Fibroblast of peridontal ligament (primary cell): Measurements from ENCODE around the gene MXD4.

Experiments
- DNase-seq: peaks from one replicate; pipeline ENCODE4 v3.0.0-alpha.2; 2010; ENCODE audit errors: extremely low read depth

Gene MXD4

DNA sequence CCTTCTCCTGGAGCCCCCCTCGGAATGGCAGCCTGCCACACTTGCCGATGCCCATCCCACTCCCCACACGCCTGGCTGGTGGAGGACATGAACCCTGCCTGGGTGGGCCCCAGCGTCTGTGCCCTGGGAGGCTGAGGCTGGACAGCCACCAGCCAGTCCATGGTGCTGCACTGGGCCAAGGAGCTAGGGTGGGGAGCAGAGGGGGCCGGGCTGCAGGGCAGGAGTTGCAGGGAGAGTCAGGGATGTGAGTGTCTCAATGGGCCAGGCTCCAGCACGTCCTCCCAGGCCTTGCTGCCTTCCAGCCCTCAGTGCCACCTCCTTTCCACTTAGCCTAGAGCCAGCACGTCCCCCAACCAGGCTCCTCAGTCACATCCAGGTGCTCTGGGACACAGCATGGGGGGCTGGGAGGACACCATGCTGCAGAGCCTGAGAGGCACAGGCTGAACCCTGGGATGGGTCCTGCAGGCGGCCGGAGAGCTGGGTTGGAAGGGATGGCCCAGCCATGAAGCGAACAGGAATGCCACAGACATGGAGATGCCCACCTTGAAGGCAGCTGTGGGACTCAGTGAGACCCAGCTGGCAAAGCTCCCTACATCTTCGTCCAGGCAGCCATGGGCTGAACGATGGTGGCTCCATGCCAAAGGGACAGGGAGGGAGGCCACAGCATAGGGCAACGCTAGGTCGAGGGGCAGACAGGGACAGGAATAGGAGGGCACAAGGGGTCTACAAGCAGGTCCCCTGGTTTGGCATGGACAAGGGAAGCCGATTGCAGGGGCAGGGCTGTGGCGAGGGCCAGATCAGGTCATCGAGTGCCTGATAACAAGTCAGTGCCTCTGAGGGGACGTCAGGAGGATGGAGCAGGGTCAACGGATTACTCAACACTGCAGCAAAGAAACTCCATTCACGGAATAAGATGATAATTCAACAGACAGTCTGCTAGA, 30.1 kb upstream of the MXD4 start:
- DNase-seq: no peak

DNA sequence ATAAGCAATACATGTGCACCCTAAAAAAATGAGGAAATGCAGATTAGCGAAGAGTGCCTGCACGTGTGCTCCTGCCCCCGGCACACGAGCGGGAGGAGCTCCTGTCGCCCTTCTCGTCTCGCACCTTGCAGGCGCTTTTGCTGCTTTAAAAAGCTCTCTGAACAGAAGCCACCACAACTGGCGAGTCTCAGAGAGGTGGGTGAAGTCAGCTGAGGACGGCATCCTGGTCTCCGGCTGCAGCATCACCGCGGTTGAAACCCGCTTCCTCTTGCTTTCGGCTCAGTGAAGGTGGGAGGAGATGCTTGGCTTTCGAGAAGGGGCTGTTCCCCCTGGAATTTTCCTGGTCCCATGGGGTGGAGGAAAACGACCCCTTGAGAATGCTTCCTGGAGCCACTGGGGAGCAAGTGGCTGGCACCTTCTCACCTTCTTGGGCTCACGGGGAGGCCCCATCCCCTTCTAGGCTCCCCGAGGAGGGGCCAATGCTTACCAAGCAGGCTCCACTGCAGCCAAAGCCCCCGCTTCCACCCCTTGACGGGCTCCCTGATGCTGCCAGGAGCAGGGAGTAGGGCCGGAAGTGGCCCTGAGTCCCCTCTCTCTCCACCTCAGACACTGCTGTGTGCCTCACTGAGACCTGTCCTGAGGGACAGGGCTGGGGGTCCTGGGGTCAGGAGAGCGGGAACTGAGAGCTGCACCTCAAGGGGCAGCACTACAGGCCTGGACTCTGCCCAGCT, 29.2 kb upstream of the MXD4 start:
- DNase-seq: no peak

DNA sequence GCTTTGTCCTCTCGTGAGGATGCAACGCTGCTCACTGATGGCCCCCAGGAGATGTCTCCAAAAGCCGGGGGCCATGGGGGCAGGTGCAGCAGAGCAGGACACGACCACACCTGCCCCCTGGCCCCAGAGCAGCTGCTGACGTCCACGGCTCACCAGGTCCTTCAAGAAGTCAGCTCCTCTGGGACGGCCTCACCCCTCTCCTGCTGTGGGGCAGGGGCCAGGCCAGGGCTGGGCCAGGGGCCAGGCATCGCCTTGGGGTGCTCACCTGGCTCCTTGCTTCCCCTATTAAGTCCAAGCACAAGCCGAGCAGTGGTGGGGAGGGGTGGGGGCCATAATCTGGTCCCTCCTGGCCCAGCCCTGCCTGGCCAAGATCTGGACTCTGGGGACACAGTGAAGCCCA, 28.6 kb upstream of the MXD4 start:
- no peak for DNase-seq

DNA sequence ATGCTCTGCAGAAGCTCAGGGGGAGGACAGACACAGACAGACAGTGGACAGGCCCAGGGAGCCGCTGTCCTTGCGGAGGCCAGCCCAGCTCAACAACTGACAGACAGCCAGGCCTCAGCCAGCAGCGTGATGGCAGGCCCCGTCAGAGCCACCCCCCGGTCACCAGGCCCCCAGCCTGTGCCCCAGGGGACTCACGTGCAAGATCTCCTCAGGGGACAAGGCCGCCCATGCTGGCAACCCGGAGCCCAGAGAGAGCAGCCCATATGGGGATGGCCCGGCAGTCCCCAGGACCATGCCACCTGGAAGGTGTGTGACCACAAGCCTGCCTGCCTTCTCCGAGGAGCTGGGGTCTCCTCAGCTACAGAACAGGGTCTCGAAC, 28.0 kb upstream of the MXD4 start:
- no peak for DNase-seq

DNA sequence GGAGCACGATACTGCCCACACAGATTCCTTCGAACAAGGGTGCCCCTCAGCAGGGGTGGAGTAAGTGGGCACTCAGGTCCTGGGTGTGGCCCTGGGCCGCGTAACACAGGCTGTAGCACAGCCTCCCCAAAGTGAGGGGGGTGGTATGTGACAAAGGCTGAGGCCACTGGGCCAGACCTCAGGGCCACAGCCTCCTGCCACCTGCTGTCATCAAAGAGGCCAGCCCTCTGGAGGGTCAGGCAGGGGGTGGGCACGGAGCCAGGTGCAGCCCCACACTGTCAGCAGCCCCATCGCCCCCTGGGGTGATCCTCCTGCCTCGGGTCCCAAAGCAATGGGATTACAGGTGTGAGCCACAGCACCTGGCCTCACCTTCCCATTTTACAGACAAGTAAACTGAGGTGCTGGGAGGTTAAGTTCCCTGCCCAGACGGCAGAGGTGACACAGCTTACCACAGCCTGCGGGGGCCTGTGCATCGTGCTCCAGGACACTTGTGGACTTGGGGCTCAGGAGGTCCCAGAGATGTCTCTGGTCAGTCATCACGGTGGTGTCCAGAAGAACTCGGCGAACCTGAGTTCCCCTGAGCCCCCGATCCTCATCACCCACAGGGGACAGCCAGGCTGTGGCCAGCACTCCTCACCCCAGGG, 27.5 kb upstream of the MXD4 start:
- DNase-seq: no peak

DNA sequence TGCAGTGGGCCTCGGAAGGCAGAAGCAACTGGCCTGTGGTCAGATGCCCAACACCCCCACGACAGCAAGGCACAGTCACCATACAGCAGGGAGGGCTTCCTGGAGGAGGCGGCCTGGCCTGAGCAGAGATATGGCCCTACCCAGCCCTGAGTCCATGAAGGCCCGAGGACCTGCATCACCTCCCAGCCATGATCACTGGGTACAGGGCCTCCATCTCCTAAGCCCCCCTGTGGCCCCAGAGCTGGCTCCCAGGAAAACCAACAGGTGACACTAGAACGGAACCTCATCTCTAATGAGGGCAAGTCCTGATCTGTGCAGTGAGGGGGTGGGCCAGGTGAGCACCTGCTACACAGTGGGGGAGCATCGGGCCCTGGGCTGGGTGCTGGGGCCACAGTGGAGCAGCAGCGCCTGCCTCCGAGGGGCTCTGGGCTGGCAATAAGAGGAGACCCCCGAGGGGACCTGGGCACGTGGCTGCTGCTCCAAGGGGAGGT, 26.2 kb upstream of the MXD4 start:
- DNase-seq: no peak

DNA sequence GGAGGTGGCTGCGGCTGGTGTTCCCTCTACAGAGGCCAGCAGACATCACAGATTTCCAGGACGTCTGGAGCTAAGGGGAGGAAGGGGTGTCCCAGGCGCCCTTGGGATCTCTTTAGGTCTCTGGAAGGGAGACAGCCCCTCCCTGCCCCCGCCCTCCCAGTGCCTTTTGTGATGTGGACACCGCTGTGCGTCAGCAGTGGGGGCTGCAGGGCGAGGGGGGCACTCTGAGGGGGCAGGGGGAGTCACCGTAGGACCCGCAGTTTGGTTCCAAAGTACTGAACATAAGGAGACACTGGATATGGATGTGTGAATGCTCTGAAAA, 25.6 kb upstream of the MXD4 start:
- no peak for DNase-seq

DNA sequence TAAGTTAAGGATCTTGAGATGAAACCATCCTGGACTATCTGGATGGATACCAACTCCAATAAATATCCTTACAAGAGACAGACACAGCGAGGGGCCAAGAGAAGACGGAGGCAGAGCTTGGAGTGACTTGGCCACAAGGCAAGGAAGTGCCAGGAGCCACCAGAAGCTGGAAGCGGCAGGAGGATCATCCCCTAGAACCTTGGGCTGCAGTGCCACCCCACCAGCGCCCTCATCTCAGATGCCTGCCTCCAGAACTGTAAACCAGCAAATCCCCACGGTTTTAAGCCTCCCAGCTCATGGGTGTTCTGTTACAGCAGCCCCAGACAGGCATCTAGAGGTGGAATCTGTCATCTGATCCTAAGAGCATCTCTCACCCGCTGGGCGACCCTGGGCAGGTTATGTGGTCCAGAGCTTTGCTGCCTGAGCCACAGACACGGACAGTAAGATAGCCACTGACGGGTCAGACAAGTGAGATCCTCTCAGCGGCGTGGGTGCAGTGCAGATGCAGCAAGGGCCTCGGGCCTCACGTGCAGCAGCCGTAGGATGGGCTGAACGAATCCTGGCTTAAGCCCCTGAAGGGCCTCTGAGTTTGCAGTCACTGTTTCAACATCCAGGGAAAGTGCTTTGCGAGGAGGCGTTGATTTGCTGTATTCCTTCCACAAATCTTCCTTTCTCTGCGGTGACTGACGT, 25.1 kb upstream of the MXD4 start:
- no peak for DNase-seq

DNA sequence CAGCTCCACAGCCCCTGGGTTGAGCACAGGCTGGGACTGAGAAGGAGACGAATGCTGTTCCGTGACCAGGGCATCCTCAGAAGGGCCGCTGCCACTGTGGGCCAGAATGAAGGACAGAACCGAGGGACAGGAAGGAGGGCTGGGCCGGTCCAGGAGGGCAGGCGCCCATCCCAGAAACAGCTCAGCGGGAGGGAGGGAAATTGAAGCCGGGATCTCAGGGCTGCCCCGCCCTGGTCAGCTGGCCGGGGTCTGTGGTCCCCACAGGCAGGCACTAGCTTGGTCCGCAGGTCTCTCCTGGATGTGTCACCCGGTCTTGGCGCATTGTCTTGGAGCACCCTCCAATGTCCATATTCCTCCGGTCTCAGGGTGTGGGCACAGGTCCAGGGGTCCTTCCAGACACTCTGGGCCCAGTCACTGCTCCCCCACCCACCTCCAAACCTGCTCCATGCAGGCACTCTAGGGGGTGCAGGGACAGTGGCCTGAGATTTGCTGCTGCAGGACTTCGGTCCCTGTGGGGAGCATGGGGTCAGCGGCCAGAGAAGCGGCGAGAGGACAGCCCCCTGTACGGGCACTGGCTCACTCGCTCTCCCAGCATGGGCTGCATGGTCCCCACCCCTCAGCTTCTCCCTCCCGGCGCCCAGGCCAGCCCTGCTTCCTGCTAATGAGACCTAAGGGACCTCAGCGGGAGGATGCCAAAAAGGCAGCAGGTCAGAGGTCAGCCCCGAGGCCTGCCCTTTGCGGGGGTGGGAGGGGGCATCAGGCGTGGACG, 23.9 kb upstream of the MXD4 start:
- DNase-seq: no peak

DNA sequence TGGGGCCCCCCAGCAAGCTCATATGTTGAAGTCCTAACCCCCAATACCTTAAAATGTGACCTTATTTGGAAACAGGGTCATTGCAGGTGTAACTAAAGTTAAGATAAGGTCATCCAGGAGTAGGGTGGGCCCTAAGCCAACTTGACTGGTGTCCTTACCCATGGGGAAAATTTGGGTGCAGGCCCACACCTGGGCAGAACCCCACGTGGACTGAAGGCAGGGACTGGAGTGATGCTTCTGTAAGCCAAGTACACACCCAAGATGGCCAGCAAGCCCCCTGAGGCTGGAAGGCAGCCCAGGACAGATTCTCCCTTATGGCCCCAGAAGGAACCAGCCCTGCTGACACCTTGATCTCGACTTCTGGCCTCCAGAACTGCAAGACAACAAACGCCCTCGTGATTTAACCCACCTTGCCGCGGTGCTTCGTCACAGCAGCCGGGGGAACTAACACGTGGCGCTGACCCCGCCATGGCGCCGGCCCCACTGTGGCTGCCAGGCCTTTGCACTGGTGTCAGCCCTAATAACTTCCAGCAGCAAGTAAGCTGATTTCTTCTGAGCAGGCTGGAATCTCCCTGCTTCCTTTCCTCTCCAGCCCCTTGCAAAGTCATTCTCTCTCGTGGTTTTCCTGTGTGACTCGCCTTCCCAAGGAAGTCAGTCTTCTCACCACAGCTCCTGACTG, 23.2 kb upstream of the MXD4 start:
- peak; percentile 43 for DNase-seq

DNA sequence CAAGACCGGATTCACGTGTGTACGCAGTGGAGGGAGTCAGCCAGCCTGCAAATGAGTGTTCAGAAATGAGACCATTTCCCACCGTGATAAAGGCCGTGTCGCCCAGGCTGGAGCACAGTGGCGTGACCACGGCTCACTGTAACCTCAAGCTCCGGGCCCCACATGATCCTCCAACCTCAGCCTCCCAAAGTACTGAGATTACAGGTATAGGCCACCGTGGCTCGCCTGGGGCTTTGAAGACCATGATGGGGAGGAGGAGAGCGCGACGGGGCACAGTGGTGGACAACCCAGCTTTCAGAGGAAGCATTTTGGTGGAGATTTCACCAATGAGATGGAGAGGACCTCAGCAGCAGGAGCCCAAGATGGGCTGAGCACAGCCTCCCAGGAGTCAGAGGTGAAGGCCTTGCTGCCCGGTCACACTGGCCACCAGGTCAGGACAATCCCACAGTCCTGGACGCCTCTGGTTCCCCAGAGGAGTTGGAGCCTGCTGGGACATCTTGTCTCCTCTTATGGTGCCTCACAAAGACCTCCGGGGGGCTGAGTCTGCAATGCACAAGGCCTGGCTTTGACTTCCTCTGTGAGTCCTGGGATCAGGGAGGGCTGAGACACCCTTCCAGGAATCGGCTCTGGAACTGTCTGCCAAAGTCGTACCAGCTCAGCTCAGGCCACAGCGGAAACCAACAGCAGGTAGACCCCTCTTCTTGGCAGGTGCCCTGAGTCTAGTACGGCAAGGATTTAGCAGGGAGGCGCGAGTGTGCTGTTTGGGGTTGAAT, 22.4 kb upstream of the MXD4 start:
- DNase-seq: no peak

DNA sequence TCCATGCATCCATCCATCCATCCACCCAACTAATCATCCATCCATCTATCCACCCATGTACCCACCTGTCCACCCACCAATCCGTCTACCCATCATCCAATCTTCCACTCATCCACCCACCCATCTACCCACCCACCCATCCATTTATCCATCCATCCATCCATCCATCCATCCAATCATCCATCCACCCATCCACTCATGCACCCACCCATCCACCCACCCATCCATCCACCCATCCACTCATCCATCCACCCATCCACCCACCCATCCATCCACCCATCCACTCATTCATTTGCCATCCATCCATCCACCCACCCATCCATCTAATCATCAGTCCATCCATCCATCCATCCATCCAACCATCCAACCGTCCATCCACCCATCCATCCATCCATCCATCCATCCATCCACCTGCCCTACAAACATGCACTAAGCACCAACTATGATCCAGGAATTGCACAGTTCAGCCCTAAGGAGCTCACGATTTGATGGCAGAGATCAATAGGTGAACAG, 21.3 kb upstream of the MXD4 start:
- DNase-seq: no peak

DNA sequence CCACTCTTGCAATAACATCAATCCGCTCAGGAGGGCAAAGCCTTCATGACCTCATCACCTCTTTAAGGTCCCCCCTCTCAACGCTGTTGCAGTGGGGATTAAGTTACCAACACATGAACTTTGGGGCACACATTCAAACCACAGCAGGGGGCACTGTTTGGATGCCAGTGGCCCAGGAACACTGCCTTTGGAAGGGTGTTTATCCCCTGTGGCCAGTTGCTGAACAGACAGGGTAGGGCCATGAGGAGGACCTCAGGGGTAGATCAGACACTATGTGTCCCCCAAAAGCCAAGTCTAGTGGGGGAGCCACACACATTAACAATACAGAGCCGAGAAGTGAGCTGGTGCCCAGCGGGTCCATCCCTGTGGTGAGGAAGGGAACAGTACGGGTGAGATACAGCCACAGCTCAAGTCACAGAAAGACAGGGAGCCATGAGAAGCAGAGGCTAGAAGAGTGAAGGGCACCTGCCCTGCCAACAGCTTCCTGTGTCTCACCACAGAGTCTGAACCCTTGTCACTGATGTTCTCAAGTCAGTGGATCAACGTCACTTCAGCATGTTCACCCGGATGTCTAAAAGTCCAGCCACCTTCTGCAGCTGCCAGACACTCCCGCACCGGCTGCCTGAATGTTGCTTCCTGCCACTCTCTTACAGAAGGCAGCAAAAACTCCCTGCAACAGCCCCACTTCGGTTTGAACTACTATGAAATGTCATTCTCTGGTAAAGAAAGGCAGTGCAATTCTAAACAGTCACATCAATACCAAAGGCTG, 19.9 kb upstream of the MXD4 start:
- no peak for DNase-seq

DNA sequence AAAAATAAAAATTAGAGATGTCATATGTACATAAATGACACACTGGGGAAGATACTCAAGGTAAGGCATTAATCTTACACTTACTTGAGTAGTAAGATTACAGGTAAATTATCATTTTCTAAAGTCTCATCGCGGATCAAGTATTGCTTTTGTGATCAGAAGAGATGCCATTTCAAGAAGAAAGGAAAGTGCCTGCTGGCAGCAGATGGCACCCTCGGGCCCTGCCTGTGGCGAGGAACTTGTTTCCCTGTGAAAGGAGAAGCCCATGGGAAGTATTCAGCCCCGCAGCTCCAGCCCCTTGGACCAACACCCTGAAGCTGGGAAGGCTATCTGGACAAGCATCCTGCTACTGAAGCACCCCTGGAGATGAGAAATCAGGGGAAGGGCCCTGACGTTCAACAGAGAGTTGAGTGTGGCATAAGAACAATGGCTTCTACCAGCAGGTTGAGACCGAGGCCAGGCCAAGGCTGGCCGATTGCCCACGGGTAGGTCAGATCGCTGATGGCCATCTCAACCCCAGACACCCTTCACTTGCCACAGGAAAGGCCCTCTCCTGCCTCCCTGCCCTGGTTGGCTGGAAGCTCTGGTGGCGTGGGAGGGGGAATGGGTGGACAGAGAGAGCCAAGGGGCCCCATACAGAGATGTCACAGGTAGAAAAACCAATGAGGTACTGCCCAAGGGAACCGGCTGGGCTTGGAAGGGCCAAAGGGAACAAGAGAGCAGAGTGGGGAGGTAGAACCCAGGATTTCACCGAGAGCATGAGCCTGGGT, 18.8 kb upstream of the MXD4 start:
- DNase-seq: no peak

DNA sequence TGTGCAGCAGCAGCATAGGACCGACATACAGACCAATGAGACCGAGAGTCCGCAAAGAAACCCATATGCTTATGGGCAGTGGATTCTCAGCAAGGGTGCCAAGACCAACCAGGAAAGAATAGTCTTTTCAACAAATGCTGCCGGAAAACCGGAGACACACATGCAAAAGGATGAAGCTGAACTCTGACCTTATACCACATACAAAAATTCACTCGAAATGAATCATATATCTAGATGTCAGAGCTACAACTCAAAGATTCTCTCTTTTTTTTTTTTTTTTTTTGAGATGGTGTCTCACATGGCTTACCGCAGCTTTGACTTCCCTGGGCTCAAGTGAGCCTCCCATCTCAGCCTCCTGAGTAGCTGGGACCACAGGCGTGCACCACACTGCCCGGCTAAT, 16.0 kb upstream of the MXD4 start:
- DNase-seq: no peak

DNA sequence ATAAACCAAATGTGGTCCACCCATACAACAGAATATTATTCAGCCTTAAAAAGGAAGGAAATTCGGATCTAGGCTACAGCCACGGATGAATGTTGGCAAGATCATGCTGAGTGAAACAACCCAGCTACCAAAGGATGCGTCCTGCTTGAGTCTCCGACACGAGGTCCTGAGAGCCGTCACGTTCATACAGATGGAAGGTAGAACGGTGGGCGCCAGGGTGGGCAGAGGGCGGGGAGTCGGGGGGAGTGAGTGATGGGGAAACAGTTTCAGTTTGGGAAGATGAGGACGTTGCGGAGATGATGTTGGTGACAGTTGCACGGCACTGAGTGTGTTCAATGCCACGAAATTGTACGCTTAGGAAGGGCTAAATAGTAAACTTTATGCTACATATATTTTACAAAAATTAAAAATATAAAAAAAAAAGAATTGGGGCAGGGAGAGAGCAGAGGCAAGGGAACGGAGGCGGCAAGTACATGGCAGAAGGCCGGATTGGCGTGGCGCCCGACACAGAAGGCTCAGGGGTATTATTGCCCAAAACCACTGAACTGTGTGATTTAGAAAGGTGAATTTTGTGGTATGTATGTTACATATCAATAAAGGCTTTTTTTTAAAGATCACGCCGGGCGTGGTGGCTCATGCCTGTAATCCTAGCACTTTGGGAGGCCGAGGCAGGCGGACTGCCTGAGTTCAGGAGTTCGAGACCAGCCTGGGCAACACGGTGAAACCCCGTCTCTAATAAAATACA, 14.8 kb upstream of the MXD4 start:
- DNase-seq: no peak

DNA sequence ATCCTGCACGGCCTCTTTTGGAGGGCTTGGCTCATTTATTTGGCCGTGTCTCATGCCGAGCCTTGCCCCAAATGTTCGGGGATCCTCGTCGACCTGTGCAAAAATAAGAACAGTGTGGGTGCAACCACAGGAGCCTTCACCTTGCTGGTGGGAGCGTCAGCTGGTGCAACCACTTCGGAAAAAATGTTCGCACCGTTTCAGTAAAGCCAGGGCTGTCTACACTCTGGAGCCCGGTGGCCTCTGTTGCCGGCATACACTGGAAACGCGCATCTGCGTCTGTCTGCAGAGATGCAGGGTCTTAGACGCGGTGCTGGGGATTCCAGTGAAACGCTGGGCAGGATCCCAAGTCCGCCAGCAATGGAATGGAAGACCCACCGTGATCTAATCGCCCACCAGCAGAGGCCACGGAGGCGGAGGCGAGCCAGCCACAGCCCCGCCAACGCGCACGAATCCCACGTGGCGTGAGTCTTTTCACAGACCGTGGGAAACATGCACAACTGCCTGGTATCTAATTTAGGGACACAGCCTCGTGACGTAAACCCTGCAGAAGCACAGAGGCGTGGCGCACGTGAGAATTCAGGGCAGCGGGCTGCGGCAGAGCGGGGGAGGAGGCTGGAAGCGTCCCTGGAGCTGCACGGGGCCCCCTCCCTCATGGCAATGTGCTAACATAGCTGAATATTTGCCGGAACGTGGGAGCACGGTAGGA, 13.8 kb upstream of the MXD4 start:
- DNase-seq: no peak
